ENCODE measurements around the gene FKBP10. TPM values are rescaled to one million over a fixed set of nuclear protein-coding genes. Genes with fewer than 3 reads are reported as not detected.

Gene FKBP10
- total RNA-seq, 1 experiment from 2014 or later: 112 TPM

DNA sequence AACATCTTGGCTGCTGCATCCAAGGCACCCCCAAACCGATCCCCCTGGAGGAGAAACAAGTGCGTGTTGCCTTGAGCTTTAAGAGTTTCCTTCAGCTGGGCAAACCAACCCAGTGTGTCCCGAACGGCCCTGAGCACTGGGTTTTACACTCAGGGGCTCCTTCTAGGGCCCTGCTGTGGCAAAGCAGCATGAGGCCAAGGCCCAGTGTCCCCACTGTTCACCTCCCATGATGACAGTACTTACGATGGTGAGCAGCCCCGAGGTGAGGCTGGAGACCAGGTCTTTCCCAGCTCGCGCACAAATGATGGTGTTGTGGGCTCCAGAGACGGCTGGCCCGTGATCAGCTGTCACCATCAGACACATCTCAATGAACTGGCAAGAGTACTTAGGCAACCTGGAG, 59.0 kb downstream of the FKBP10 start:
- intact Hi-C loops (cut with micrococcal nuclease; ENCODE audit: unreplicated experiment): no loop called here
- Mint-ChIP-seq H3K27ac (ENCODE audit: unreplicated experiment) (no peak overlapping the region), H3K4me1 (ENCODE audit: low read depth, unreplicated experiment) (no peaks in the 10 kb centered on the region), H3K9me3 (ENCODE audit: unreplicated experiment) (no peaks in the 10 kb centered on the region), H3K36me3 (ENCODE audit: insufficient read depth, unreplicated experiment) (peaks cover 93% of the 10 kb centered on the region), H3K4me3 (ENCODE audit: unreplicated experiment) (no peak overlapping the region), H3K27me3 (ENCODE audit: insufficient read depth, unreplicated experiment) (no peaks in the 10 kb centered on the region)
- POLR2A ChIA-PET: no interaction called here
- no peak overlapping the region for H3K4me3 ChIP-seq (ENCODE audit: low read depth, low read length)
- 0 out of 2 replicates have a peak, but pooled peaks cover 5% of the 10 kb centered on the region for H3K4me1 ChIP-seq
- no peaks in the 10 kb centered on the region for H3K9me3 ChIP-seq
- no peak for DNase-seq
- TF ChIP-seq, protein P1, sequence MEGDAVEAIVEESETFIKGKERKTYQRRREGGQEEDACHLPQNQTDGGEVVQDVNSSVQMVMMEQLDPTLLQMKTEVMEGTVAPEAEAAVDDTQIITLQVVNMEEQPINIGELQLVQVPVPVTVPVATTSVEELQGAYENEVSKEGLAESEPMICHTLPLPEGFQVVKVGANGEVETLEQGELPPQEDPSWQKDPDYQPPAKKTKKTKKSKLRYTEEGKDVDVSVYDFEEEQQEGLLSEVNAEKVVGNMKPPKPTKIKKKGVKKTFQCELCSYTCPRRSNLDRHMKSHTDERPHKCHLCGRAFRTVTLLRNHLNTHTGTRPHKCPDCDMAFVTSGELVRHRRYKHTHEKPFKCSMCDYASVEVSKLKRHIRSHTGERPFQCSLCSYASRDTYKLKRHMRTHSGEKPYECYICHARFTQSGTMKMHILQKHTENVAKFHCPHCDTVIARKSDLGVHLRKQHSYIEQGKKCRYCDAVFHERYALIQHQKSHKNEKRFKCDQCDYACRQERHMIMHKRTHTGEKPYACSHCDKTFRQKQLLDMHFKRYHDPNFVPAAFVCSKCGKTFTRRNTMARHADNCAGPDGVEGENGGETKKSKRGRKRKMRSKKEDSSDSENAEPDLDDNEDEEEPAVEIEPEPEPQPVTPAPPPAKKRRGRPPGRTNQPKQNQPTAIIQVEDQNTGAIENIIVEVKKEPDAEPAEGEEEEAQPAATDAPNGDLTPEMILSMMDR (IDR thresholded peaks at IDR 0.05; ENCODE audit: insufficient read depth in 1 of 2, low read depth in 1 of 2, low read length in 1 of 2, severe bottlenecking in 1 of 2, unreplicated experiment in 1 of 2): no peak
- H3K27me3 ChIP-seq (replicated peaks; ENCODE audit: control insufficient read depth, insufficient read depth, low read length): no peaks in the 10 kb centered on the region
- CTCF ChIA-PET: interaction anchor here (0.6 kb wide), 1 partner anchor 60 kb away, joined by 5 read pairs; no protein-coding TSS in a partner anchor
- H3K36me3 ChIP-seq (ENCODE audit: control insufficient read depth, insufficient read depth, low read length): peaks cover 10% of the 10 kb centered on the region
- no TSS peak for BruUV-seq (replicated peaks)

Other genes with a start within 250 kb of the FKBP10 start
- not detected in 2 replicates for gene KRT9, start 240.9 kb upstream of the FKBP10 start, total RNA-seq (2022)
- not detected in 2 replicates for gene KRT14, start 226.1 kb upstream of the FKBP10 start, total RNA-seq (2022)
- gene KRT16, start 200.2 kb upstream of the FKBP10 start, total RNA-seq (2022): not detected in 2 replicates
- gene KRT17, start 188.4 kb upstream of the FKBP10 start, total RNA-seq (2022): 2.8 and 3.4 TPM in 2 replicates
- 759 and 783 TPM in 2 replicates for gene EIF1, start 124.1 kb upstream of the FKBP10 start, total RNA-seq (2022)
- gene GAST, start 100.7 kb upstream of the FKBP10 start, total RNA-seq (2022): 0.75 TPM in 1 of 2 replicates, not detected in the other
- 3.2 and 3.3 TPM in 2 replicates for gene HAP1, start 78.4 kb upstream of the FKBP10 start, total RNA-seq (2022)
- 392 and 419 TPM in 2 replicates for gene JUP, start 26.3 kb upstream of the FKBP10 start, total RNA-seq (2022)
- gene P3H4, start 1.1 kb upstream of the FKBP10 start, total RNA-seq (2022): 34.1 and 39.2 TPM in 2 replicates
- 85.4 and 94.5 TPM in 2 replicates for gene NT5C3B, start 23.2 kb downstream of the FKBP10 start, total RNA-seq (2022)
- not detected in 2 replicates for gene KLHL10, start 24.8 kb downstream of the FKBP10 start, total RNA-seq (2022)
- gene KLHL11, start 52.4 kb downstream of the FKBP10 start, total RNA-seq (2022): 20.3 and 22.2 TPM in 2 replicates
- 246 and 252 TPM in 2 replicates for gene ACLY, start 105.9 kb downstream of the FKBP10 start, total RNA-seq (2022)
- gene ODAD4, start 117.6 kb downstream of the FKBP10 start, total RNA-seq (2022): 0.98 and 1.3 TPM in 2 replicates
- gene CNP, start 153.8 kb downstream of the FKBP10 start, total RNA-seq (2022): 90.1 and 94.5 TPM in 2 replicates
- 147 and 156 TPM in 2 replicates for gene DNAJC7, start 204.4 kb downstream of the FKBP10 start, total RNA-seq (2022)
- 51.6 and 55.0 TPM in 2 replicates for gene NKIRAS2, start 207.1 kb downstream of the FKBP10 start, total RNA-seq (2022)
- 3.8 and 4.7 TPM in 2 replicates for gene C17orf113, start 237.6 kb downstream of the FKBP10 start, total RNA-seq (2022)